ENCODE data around the gene IQSEC1.

IQSEC1 gene

DNA sequence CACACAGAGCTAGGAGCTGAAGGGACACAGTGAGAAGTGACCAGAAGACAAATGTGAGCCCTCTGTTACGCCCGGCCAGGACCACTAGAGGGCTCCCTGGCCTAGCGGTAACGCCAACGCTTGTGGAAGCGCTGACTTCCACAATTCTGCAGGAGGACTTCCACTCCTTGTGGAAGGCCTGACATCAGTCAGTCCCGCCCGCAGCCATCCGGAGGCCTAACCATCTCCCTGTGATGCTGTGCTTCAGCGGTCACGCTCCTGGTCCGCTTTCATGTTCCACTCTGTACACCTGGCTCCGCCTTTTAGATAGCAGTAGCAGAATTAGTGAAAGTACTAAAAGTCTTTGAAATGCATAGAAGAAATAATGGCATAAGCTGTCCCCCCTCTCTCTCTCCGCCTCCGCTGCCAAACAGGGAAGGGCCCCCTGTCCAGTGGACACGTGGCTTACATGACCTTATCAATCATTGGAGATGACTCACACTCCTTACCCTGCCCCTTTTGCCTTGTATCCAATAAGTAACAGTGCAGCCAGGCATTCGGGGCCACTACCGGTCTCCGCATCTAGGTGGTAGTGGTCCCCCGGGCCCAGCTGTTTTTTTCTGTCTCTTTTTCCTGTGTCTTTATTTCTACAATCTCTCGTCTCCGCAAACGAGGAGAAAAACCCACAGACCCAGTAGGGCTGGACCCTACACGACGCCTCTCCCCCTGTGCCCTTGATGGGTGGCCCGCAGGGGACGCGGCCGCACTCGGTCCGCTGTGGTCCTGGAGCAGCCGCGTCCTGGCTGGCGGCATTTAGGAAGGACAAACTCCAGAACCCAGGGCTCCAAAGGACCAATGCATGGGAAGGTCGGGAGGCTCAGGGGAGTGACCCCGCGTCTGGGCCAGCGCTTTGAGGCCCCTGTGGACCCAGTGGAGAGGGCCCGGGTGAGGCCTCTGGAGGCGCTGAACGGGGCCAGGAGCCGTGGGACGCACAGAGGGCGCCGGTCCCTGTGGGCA, 204.9 kb downstream of the IQSEC1 start:
- peak; percentile 83 for DNase-seq (ENCODE audit: low spot score)
- TF ChIP-seq, protein P1, sequence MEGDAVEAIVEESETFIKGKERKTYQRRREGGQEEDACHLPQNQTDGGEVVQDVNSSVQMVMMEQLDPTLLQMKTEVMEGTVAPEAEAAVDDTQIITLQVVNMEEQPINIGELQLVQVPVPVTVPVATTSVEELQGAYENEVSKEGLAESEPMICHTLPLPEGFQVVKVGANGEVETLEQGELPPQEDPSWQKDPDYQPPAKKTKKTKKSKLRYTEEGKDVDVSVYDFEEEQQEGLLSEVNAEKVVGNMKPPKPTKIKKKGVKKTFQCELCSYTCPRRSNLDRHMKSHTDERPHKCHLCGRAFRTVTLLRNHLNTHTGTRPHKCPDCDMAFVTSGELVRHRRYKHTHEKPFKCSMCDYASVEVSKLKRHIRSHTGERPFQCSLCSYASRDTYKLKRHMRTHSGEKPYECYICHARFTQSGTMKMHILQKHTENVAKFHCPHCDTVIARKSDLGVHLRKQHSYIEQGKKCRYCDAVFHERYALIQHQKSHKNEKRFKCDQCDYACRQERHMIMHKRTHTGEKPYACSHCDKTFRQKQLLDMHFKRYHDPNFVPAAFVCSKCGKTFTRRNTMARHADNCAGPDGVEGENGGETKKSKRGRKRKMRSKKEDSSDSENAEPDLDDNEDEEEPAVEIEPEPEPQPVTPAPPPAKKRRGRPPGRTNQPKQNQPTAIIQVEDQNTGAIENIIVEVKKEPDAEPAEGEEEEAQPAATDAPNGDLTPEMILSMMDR (IDR thresholded peaks at IDR 0.05; ENCODE audit: extremely low read depth, insufficient read depth, missing control alignments), result peak; percentile 94
- in situ Hi-C loops (cut with MboI; ENCODE audit: low pct_unique_long_range_greater_than_20kb, low sequenced_read_pairs, unreplicated experiment), result no loop called here

DNA sequence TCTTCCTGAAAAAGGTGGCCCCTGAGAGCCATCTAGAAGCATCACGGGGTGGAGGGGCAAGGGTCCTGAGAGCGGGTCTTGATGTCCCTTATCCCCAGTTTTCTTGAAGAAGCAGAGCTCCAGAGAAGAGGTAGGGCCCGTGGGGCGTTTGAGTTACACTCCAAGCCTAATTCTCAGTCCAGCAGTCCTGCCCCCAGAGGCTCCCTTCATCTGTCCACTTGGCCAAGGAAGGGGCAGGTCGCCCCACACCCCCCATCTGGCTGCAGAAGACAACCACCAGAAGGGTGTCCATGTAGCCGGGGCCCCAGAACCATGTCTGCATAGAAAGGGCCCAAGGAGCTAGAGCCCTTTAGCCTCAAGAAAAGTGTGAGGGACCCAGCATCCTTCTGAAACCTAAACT, 206.4 kb downstream of the IQSEC1 start:
- in situ Hi-C loops (cut with MboI; ENCODE audit: low pct_unique_long_range_greater_than_20kb, low sequenced_read_pairs, unreplicated experiment), result no loop called here
- TF ChIP-seq, protein P1 (IDR thresholded peaks at IDR 0.05; ENCODE audit: extremely low read depth, insufficient read depth, missing control alignments), result no peak
- no peak for DNase-seq (ENCODE audit: low spot score)

DNA sequence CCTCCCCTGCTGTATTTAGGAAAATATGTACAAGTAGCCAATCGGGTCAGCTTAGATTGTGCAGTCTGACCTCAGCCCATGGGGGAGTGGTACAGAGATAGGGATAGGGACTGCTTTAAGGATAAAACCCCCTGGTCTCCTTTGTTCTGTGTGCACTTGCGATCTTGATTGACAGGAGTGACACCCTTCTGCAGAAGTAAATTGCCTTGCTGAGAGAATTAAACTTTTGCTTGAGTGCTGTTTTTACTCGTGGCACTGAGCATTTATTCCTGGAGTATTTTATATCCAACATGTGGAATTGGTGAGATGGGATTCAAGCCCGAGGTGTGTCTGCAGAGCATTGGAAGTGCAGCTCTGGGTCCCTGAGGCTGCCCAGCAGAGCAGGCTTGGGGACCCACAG, 208.0 kb downstream of the IQSEC1 start:
- no peak for DNase-seq (ENCODE audit: low spot score)
- in situ Hi-C loops (cut with MboI; ENCODE audit: low pct_unique_long_range_greater_than_20kb, low sequenced_read_pairs, unreplicated experiment), result no loop called here

DNA sequence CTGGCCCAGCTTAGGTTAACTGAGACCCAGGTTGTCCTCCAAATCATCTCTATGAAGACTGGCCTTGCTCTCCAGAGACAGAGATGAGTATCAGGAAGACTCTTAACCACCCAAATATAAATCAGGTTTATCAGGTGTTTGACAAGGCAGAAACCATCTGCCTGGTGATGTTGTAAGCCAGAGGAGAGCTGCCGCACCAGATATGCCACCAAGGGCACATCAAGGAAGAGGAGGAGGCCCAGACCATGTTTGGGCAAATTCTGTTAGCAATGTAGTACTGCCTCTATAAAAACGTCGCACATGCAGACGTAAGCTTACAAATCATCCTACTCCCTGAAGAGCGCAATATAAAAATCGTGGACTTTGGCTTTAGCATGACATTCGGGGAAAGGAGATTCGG, 210.8 kb downstream of the IQSEC1 start:
- in situ Hi-C loops (cut with MboI; ENCODE audit: low pct_unique_long_range_greater_than_20kb, low sequenced_read_pairs, unreplicated experiment), result no loop called here
- DNase-seq (ENCODE audit: low spot score), result no peak
- TF ChIP-seq, protein P1 (IDR thresholded peaks at IDR 0.05; ENCODE audit: extremely low read depth, insufficient read depth, missing control alignments), result no peak

More for the DNA sequence above, 208.0 kb downstream of the IQSEC1 start:
- TF ChIP-seq, protein P1 (IDR thresholded peaks at IDR 0.05; ENCODE audit: extremely low read depth, insufficient read depth, missing control alignments), result no peak

DNA sequence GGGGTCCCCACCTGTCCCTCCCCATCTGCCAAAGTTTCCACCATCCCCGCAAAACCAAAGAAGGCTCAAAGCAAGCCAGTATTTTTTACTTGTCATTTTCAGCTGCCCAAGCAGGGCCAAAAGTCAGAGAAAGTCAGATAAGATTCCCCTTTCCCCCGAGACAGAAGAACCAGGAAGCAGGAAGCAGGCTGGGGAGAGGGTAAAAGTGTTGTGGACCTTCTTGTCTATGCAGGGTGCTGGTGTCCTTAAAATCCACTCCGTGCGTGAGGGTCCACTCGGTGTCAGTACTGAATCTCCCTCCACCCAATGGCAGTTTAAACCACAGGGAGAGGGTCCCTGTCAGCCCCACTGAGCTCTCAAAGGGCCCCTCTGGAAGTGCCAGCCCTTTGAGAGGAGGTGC, 211.6 kb downstream of the IQSEC1 start:
- in situ Hi-C loops (cut with MboI; ENCODE audit: low pct_unique_long_range_greater_than_20kb, low sequenced_read_pairs, unreplicated experiment), result no loop called here
- DNase-seq (ENCODE audit: low spot score), result no peak

DNA sequence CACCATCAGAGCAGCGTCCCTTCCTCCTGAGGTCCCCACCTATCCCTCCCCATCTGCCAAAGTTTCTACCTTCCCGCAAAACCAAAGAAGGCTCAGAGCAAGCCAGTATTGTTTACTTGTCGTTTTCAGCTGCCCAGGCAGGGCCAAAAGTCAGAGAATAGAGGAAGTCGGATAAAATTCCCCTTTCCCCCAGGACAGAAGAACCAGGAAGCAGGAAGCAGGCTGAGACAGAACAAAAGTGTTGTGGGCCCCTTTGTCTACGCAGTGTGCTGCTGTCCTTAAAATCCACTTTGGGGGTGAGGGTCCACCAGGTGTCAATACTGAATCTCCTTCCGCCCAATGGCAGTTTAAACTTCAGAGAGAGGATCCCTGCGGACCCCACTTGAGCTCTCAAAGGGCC, 213.4 kb downstream of the IQSEC1 start:
- no peak for DNase-seq (ENCODE audit: low spot score)
- in situ Hi-C loops (cut with MboI; ENCODE audit: low pct_unique_long_range_greater_than_20kb, low sequenced_read_pairs, unreplicated experiment), result no loop called here

More for the DNA sequence above, 211.6 kb downstream of the IQSEC1 start:
- TF ChIP-seq, protein P1 (IDR thresholded peaks at IDR 0.05; ENCODE audit: extremely low read depth, insufficient read depth, missing control alignments), result no peak

More for the DNA sequence above, 213.4 kb downstream of the IQSEC1 start:
- TF ChIP-seq, protein P1 (IDR thresholded peaks at IDR 0.05; ENCODE audit: extremely low read depth, insufficient read depth, missing control alignments), result no peak
